H1 (cell line): ENCODE data around the gene OSBP2. TPM values are rescaled to one million over a fixed set of nuclear protein-coding genes. Genes with fewer than 3 reads are reported as not detected.

Source experiments
- CTCF ChIA-PET: fragments of 300-600 bp; sonication (Branson Sonifier 250); formaldehyde crosslinking; loops from one replicate; lab custom pipeline; 2021; ENCODE audit not compliant: partially characterized antibody; lab: Charles Lee
- POLR2A ChIA-PET: fragments of 300-600 bp; sonication (Branson Sonifier 250); formaldehyde crosslinking; loops from one replicate; lab custom pipeline; 2021; ENCODE audit warnings: inconsistent platforms; ENCODE audit not compliant: partially characterized antibody; lab: Charles Lee
- DNase-seq, 2 experiments: peaks; one replicate each; pipeline versions ENCODE4 v3.0.0 to v3.0.0-alpha.2; 2010 to 2022; ENCODE audit warnings: low spot score in 2 of 2, low read depth in 1 of 2, mixed read lengths in 1 of 2
- FAIRE-seq: peaks from 2 replicates; lab custom pipeline; 2011; peaks lifted over from hg19 to GRCh38; lab: Jason Lieb, UNC
- H2AFZ ChIP-seq: 2 replicates; pipeline ENCODE4 v1.8.1; 2012; ENCODE audit warnings: low read length, inconsistent platforms
- H2AK5ac ChIP-seq: 2 replicates; pipeline ENCODE4 v1.6.1; 2013; ENCODE audit warnings: low read depth, low read length
- H2BK120ac ChIP-seq: replicated peaks from 2 replicates; pipeline ENCODE3; 2013; ENCODE audit warnings: low read depth, low read length, inconsistent platforms
- H2BK12ac ChIP-seq: 2 replicates; pipeline ENCODE4 v1.6.1; 2013; ENCODE audit warnings: low read depth, low read length
- H2BK15ac ChIP-seq: 2 replicates; pipeline ENCODE4 v1.6.1; 2013; ENCODE audit warnings: low read length
- H2BK20ac ChIP-seq: 2 replicates; pipeline ENCODE4 v1.6.1; 2013; ENCODE audit warnings: low read length
- H2BK5ac ChIP-seq: 2 replicates; pipeline ENCODE4 v1.6.1; 2013; ENCODE audit warnings: low read depth, low read length
- H3K14ac ChIP-seq: 2 replicates; pipeline ENCODE4 v1.6.1; 2013; ENCODE audit warnings: inconsistent platforms; ENCODE audit not compliant: insufficient read length
- H3K18ac ChIP-seq: 2 replicates; pipeline ENCODE4 v1.6.1; 2013; ENCODE audit warnings: low read length; ENCODE audit errors: extremely low read depth
- H3K23ac ChIP-seq: 2 replicates; pipeline ENCODE4 v1.6.1; 2013; ENCODE audit warnings: inconsistent platforms; ENCODE audit not compliant: insufficient read length
- H3K23me2 ChIP-seq: 2 replicates; pipeline ENCODE4 v1.6.1; 2013; ENCODE audit warnings: low read depth, low read length
- H3K27ac ChIP-seq: 2 replicates; pipeline ENCODE4 v1.6.1; 2011; ENCODE audit warnings: low read depth, low read length, inconsistent platforms
- H3K27me3 ChIP-seq, 4 experiments: replicated peaks in 1 of 4; 1 replicate in 1 of 4; 2 replicates in 3 of 4; pipeline versions ENCODE4 v1.6.1 to v1.8.1; 2011 to 2013; ENCODE audit warnings: low read length in 3 of 4, mild to moderate bottlenecking in 3 of 4, inconsistent platforms in 2 of 4, mixed read lengths in 2 of 4, moderate library complexity in 1 of 4; ENCODE audit not compliant: control insufficient read depth in 3 of 4, insufficient read depth in 3 of 4; ENCODE audit errors: extremely low read depth in 1 of 4
- H3K36me3 ChIP-seq, 4 experiments: 2 replicates each; pipeline versions ENCODE4 v1.6.1 to v1.8.1; 2011 to 2013; ENCODE audit warnings: mild to moderate bottlenecking in 4 of 4, low read length in 3 of 4, moderate library complexity in 2 of 4, control low read depth in 1 of 4, inconsistent platforms in 1 of 4; ENCODE audit not compliant: insufficient read depth in 4 of 4, control insufficient read depth in 2 of 4
- H3K4ac ChIP-seq: replicated peaks from 2 replicates; pipeline ENCODE3; 2013; ENCODE audit warnings: low read length, low read depth, mixed read lengths, inconsistent platforms; ENCODE audit not compliant: insufficient read length
- H3K4me1 ChIP-seq, 4 experiments: replicated peaks in 1 of 4; 1 replicate in 1 of 4; 2 replicates in 3 of 4; pipeline versions ENCODE4 v1.6.1 to v1.8.1; 2011 to 2013; ENCODE audit warnings: low read length in 3 of 4, inconsistent platforms in 2 of 4, mixed read lengths in 1 of 4; ENCODE audit not compliant: insufficient read depth in 4 of 4, control insufficient read depth in 3 of 4
- H3K4me2 ChIP-seq, 2 experiments: 2 replicates each; pipeline versions ENCODE4 v1.6.1 to v1.8.1; 2011 to 2013; ENCODE audit warnings: low read depth in 2 of 2, low read length in 2 of 2, control low read depth in 1 of 2, inconsistent platforms in 1 of 2, mild to moderate bottlenecking in 1 of 2; ENCODE audit not compliant: insufficient read depth in 1 of 2
- H3K4me3 ChIP-seq, 4 experiments: fragments of 200-600, 300-600 bp in 1 of 4; sonication (generic), shearing (Covaris generic), sonication (Bioruptor Twin) in 1 of 4; 2 replicates each; pipeline versions ENCODE4 v1.5.1 to v1.8.1; 2011 to 2016; ENCODE audit warnings: low read length in 4 of 4, low read depth in 3 of 4, control low read depth in 2 of 4, inconsistent platforms in 2 of 4, mild to moderate bottlenecking in 2 of 4, mixed read lengths in 1 of 4, moderate library complexity in 1 of 4; ENCODE audit not compliant: insufficient read depth in 2 of 4; ENCODE audit errors: extremely low read depth in 1 of 4
- H3K56ac ChIP-seq: replicated peaks from 2 replicates; pipeline ENCODE3; 2013; ENCODE audit warnings: low read depth, mild to moderate bottlenecking, mixed read lengths, low read length, inconsistent platforms; ENCODE audit not compliant: insufficient read length
- H3K79me1 ChIP-seq: 2 replicates; pipeline ENCODE4 v1.6.1; 2013; ENCODE audit warnings: low read depth, low read length, control low read depth
- H3K79me2 ChIP-seq, 2 experiments: 2 replicates each; pipeline versions ENCODE4 v1.6.1 to v1.8.1; 2012 to 2013; ENCODE audit warnings: low read length in 2 of 2, mild to moderate bottlenecking in 2 of 2, inconsistent platforms in 1 of 2; ENCODE audit not compliant: insufficient read depth in 2 of 2, control insufficient read depth in 1 of 2
- H3K9ac ChIP-seq, 4 experiments: replicated peaks in 1 of 4; 1 replicate in 1 of 4; 2 replicates in 3 of 4; pipeline versions ENCODE4 v1.6.1 to v1.8.1; 2011 to 2013; ENCODE audit warnings: low read depth in 3 of 4, low read length in 3 of 4, control low read depth in 2 of 4, mild to moderate bottlenecking in 2 of 4, moderate library complexity in 2 of 4, inconsistent platforms in 1 of 4; ENCODE audit errors: extremely low read depth in 1 of 4
- H3K9me3 ChIP-seq, 2 experiments: 2 replicates each; pipeline versions ENCODE4 v1.6.1 to v1.8.1; 2012 to 2013; ENCODE audit warnings: mild to moderate bottlenecking in 2 of 2, moderate library complexity in 2 of 2, control low read depth in 1 of 2, inconsistent platforms in 1 of 2, low read depth in 1 of 2, low read length in 1 of 2, mixed read lengths in 1 of 2; ENCODE audit not compliant: insufficient read depth in 2 of 2
- H4K20me1 ChIP-seq, 2 experiments: replicated peaks in 1 of 2; 2 replicates each; pipeline versions ENCODE3 to v1.8.1; 2011 to 2013; ENCODE audit warnings: inconsistent platforms in 2 of 2, low read length in 2 of 2, mild to moderate bottlenecking in 1 of 2; ENCODE audit not compliant: insufficient read depth in 2 of 2, control insufficient read depth in 1 of 2
- H4K5ac ChIP-seq: 2 replicates; pipeline ENCODE4 v1.6.1; 2013; ENCODE audit warnings: low read length, low read depth, mixed read lengths, inconsistent platforms; ENCODE audit not compliant: insufficient read length
- H4K8ac ChIP-seq: 2 replicates; pipeline ENCODE4 v1.8.0; 2013; ENCODE audit warnings: mild to moderate bottlenecking, moderate library complexity, low read length, inconsistent platforms; ENCODE audit not compliant: insufficient read depth; ENCODE audit errors: extremely low read depth
- H4K91ac ChIP-seq: replicated peaks from 2 replicates; pipeline ENCODE3; 2013; ENCODE audit warnings: low read length, mixed read lengths, inconsistent platforms; ENCODE audit not compliant: insufficient read length
- KDM4A ChIP-seq: IDR thresholded peaks from one replicate; pipeline ENCODE4 v1.7.1; 2012; ENCODE audit warnings: low read depth, mild to moderate bottlenecking, moderate library complexity, low read length, inconsistent platforms; ENCODE audit not compliant: severe bottlenecking
- TEAD4 ChIP-seq: IDR thresholded peaks from 2 replicates; pipeline ENCODE4 v1.6.1; 2012; ENCODE audit warnings: low read depth, low read length, inconsistent platforms, mixed read lengths
- WGBS, 2 experiments: shearing (Covaris generic) in 1 of 2; methylation state at CpG; one replicate each; pipeline versions ENCODE4 v1.1.6 to v1.1.7; 2013 to 2015; ENCODE audit warnings: low lambda C conversion rate in 2 of 2, mixed read lengths in 2 of 2, inconsistent platforms in 1 of 2, low coverage in 1 of 2, missing lambda C conversion rate in 1 of 2; ENCODE audit not compliant: insufficient replicate concordance in 2 of 2, insufficient coverage in 1 of 2, insufficient read length in 1 of 2; ENCODE audit errors: extremely low coverage in 1 of 2, missing lambda C conversion rate in 1 of 2; 5-methylcytosine and 5-hydroxymethylcytosine counted together
- polyA plus RNA-seq, 7 experiments: library from polyadenylated mRNA; depleted of rRNA in 3 of 7; stranded (reverse) in 5 of 7; unstranded in 2 of 7; fragments of >200 nt in 5 of 7; fragments of 200-250 nt in 2 of 7; gene quantifications; 1 replicate in 5 of 7; 2 replicates in 1 of 7; 4 replicates in 1 of 7; pipeline versions ENCODE4 v1.2.1 to v1.2.3, GENCODE V29; 2011 to 2013; ENCODE audit warnings: missing spikeins in 2 of 7, mixed read lengths in 2 of 7
- total RNA-seq: library from RNA; stranded (reverse); fragmentation: NEBNext Ultra II Directional; extraction: Animal tissue kit (Norgen Biotek cat#: 25700); gene quantifications from 2 replicates; pipeline ENCODE4 v1.2.1, GENCODE V29; 2021

The OSBP2 gene
- total and polyA plus RNA-seq, 2 of the 8 experiments (the other 6 are each of a cell fraction or from before 2014, with no cell fraction given) = 3.4 to 3.7 TPM

DNA sequence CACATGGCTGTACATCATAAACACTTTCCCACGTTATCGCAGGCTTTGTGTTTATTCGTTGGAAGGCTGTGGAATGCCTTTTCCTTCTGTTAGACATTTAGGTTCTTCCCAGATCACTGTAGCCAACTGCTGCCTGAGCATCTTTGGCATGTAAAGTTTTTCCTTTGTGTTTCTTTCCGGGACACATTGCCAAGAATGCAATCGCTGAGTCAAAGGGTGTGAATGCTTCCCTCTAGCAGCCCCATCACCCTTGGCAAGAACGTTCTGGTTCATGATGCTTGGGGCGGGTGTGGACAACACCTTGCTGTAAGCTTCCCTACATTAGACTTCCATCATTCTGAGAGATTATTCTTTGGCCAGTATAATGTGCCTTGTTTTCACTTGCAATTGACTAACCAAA lies 136.2 kb downstream of the OSBP2 start:
- Histone ChIP-seq H3K18ac (no peak overlapping the region), H3K14ac (no peak overlapping the region), H2BK12ac (0 out of 2 replicates have a peak overlapping the region, but pooled peaks have one; percentile 30), H2BK15ac (peak overlapping the region; percentile 36; the same call in 1 of the 2 replicates), H3K4me1 (peaks cover 0 to 7% (median 2%) of the 10 kb centered on the region in 4 experiments; a peak in 5 of 7 replicates), H3K79me2 (no peaks in the 10 kb centered on the region), H3K27ac (no peak overlapping the region), H2BK5ac (no peak overlapping the region), H3K9ac (no peak overlapping the region), H2AFZ (no peak overlapping the region), H3K79me1 (no peaks in the 10 kb centered on the region; the same call in 1 of the 2 replicates), H3K4me3 (no peak overlapping the region), H3K56ac (no peak overlapping the region), H3K4ac (no peak overlapping the region), H3K9me3 (no peaks in the 10 kb centered on the region), H4K91ac (no peak overlapping the region), H4K20me1 (peaks cover 0 to 2% of the 10 kb centered on the region in 2 experiments), H2AK5ac (no peak overlapping the region), H3K23ac (no peak overlapping the region), H4K5ac (no peak overlapping the region), H3K4me2 (peak overlapping the region in 1 of 2 experiments; percentile 18; a peak in 1 of 4 replicates), H3K36me3 (no peaks in the 10 kb centered on the region), H2BK120ac (no peak overlapping the region), H2BK20ac (0 out of 2 replicates have a peak overlapping the region, but pooled peaks have one; percentile 9), H3K23me2 (no peaks in the 10 kb centered on the region; the same call in 1 of the 2 replicates), H4K8ac (no peak overlapping the region)
- 78% methylated on average over 7 of the region's 7 CpGs; no CpG with 5 or more reads in 1 of the 2 experiments for WGBS, 2 experiments
- FAIRE-seq (peak; percentile 74), DNase-seq (no peak)
- CTCF ChIA-PET = interaction anchor here (0.6 to 0.7 kb wide), 2 partner anchors 13 to 60 kb away, joined by 3 read pairs; no protein-coding TSS in a partner anchor
- TF ChIP-seq TEAD4 (0 out of 2 replicates have a peak, but pooled peaks have one; percentile 9), KDM4A (no peak)
- TF ChIP-seq, all 59 proteins: peak for 1
- POLR2A ChIA-PET = no interaction called here
- no peaks in the 10 kb centered on the region; a peak in 1 of 7 replicates for H3K27me3 ChIP-seq
